Vagina (tissue), 2 donors: ENCODE results near the gene MMP1.

Experiments used
- CTCF ChIP-seq, 3 experiments: fragments of 450-650 bp in 2 of 3; fragments of 200-600 bp in 1 of 3; sonication (generic) in 1 of 3; IDR thresholded peaks; one replicate each; pipeline ENCODE4 v1.5.1; 2017 to 2019; ENCODE audit warnings: antibody characterized with exemption in 3 of 3, mild to moderate bottlenecking in 2 of 3, moderate library complexity in 2 of 3
- POLR2A ChIP-seq, 2 donors: fragments of 450-650 bp; IDR thresholded peaks; one replicate each; pipeline ENCODE4 v1.6.1; 2017; ENCODE audit warnings: antibody characterized with exemption in 2 of 2, mild to moderate bottlenecking in 2 of 2, moderate library complexity in 2 of 2

GRCh38 chr11:102824556-102824955 lies 26.6 kb upstream of the MMP1 start:
- no peak for TF ChIP-seq CTCF (IDR thresholded peaks at IDR 0.05)
- TF ChIP-seq POLR2A (IDR thresholded peaks at IDR 0.05), result no peak
